Measurements from ENCODE around the gene TAC3. TPM values are rescaled to one million over a fixed set of nuclear protein-coding genes. Genes with fewer than 3 reads are reported as not detected.

The TAC3 gene
- total RNA-seq, 1 experiment from 2014 or later: not detected

- BruUV-seq (replicated peaks): no TSS peak
- ChIA-PET CTCF (no interaction called here), POLR2A (ENCODE audit: unreplicated experiment) (no interaction called here)
- no peaks in the 10 kb centered on the region for H3K27me3 ChIP-seq (ENCODE audit: low read length)
- no peaks in the 10 kb centered on the region for H4K20me1 ChIP-seq (ENCODE audit: low read length)
- ATAC-seq: no peak
- no peak overlapping the region for H3K4me2 ChIP-seq (ENCODE audit: low read length)
- no peak overlapping the region for H2AFZ ChIP-seq (ENCODE audit: low read length)
- H3K36me3 ChIP-seq (ENCODE audit: low read depth, low read length): 0 out of 2 replicates have a peak, but pooled peaks cover 3% of the 10 kb centered on the region
- DNase-seq: no peak
- no peak overlapping the region for H3K9ac ChIP-seq (ENCODE audit: low read length)
- TF ChIP-seq CTCF (conservative IDR thresholded peaks at IDR 0.05; ENCODE audit: low read depth, low read length): no peak
- no peak for TF ChIP-seq EZH2phosphoT487 (IDR thresholded peaks at IDR 0.05; ENCODE audit: borderline replicate concordance, low read length)
- no peak for TF ChIP-seq EZH2 (IDR thresholded peaks at IDR 0.05; ENCODE audit: low read length, unreplicated experiment)
- no peaks in the 10 kb centered on the region for H3K9me2 ChIP-seq (replicated peaks; ENCODE audit: low read length)
- H3K9me3 ChIP-seq (ENCODE audit: low read length): no peaks in the 10 kb centered on the region
- H3K79me2 ChIP-seq (ENCODE audit: low read length): 0 out of 2 replicates have a peak, but pooled peaks cover 9% of the 10 kb centered on the region
- H3F3A ChIP-seq (ENCODE audit: low read length, unreplicated experiment): no peaks in the 10 kb centered on the region
- no peak overlapping the region for H3K27ac ChIP-seq (ENCODE audit: low read length)
- no peak overlapping the region for H3K4me3 ChIP-seq (ENCODE audit: low read length)
- intact Hi-C loops (cut with micrococcal nuclease): no loop called here
- peaks cover 7% of the 10 kb centered on the region; the same call in 1 of the 2 replicates for H3K4me1 ChIP-seq (ENCODE audit: insufficient read depth, low read length)
These were observed 20.3 kb downstream of the TAC3 start for GRCh38 chr12:56995930-56996496.

GRCh38 chr12:56995201-56995929 lies 21.0 kb downstream of the TAC3 start:
- H3K36me3 ChIP-seq (ENCODE audit: low read depth, low read length): 0 out of 2 replicates have a peak, but pooled peaks cover 1% of the 10 kb centered on the region
- no peak overlapping the region for H3K4me3 ChIP-seq (ENCODE audit: low read length)
- no peaks in the 10 kb centered on the region for H4K20me1 ChIP-seq (ENCODE audit: low read length)
- H3K9me3 ChIP-seq (ENCODE audit: low read length): no peaks in the 10 kb centered on the region
- TF ChIP-seq EZH2 (IDR thresholded peaks at IDR 0.05; ENCODE audit: low read length, unreplicated experiment): no peak
- TF ChIP-seq EZH2phosphoT487 (IDR thresholded peaks at IDR 0.05; ENCODE audit: borderline replicate concordance, low read length): no peak
- TF ChIP-seq CTCF (conservative IDR thresholded peaks at IDR 0.05; ENCODE audit: low read depth, low read length): no peak
- ATAC-seq: no peak
- intact Hi-C loops (cut with micrococcal nuclease): no loop called here
- H3K79me2 ChIP-seq (ENCODE audit: low read length): 0 out of 2 replicates have a peak, but pooled peaks cover 5% of the 10 kb centered on the region
- H2AFZ ChIP-seq (ENCODE audit: low read length): no peak overlapping the region
- no peaks in the 10 kb centered on the region for H3K9me2 ChIP-seq (replicated peaks; ENCODE audit: low read length)
- no peaks in the 10 kb centered on the region for H3F3A ChIP-seq (ENCODE audit: low read length, unreplicated experiment)
- no peak overlapping the region for H3K27ac ChIP-seq (ENCODE audit: low read length)
- no TSS peak for BruUV-seq (replicated peaks)
- no peak for DNase-seq
- H3K27me3 ChIP-seq (ENCODE audit: low read length): no peaks in the 10 kb centered on the region
- ChIA-PET CTCF (no interaction called here), POLR2A (ENCODE audit: unreplicated experiment) (no interaction called here)
- H3K4me2 ChIP-seq (ENCODE audit: low read length): no peak overlapping the region
- H3K9ac ChIP-seq (ENCODE audit: low read length): no peak overlapping the region
- peaks cover 7% of the 10 kb centered on the region; the same call in 1 of the 2 replicates for H3K4me1 ChIP-seq (ENCODE audit: insufficient read depth, low read length)

GRCh38 chr12:56994231-56994746 lies 22.0 kb downstream of the TAC3 start:
- intact Hi-C loops (cut with micrococcal nuclease): no loop called here
- H3F3A ChIP-seq (ENCODE audit: low read length, unreplicated experiment): no peaks in the 10 kb centered on the region
- H3K79me2 ChIP-seq (ENCODE audit: low read length): no peaks in the 10 kb centered on the region
- no peaks in the 10 kb centered on the region for H4K20me1 ChIP-seq (ENCODE audit: low read length)
- no peak for TF ChIP-seq CTCF (conservative IDR thresholded peaks at IDR 0.05; ENCODE audit: low read depth, low read length)
- no peak for TF ChIP-seq EZH2phosphoT487 (IDR thresholded peaks at IDR 0.05; ENCODE audit: borderline replicate concordance, low read length)
- TF ChIP-seq EZH2 (IDR thresholded peaks at IDR 0.05; ENCODE audit: low read length, unreplicated experiment): no peak
- no peak for ATAC-seq
- H3K36me3 ChIP-seq (ENCODE audit: low read depth, low read length): no peaks in the 10 kb centered on the region
- no peak overlapping the region for H2AFZ ChIP-seq (ENCODE audit: low read length)
- H3K4me1 ChIP-seq (ENCODE audit: insufficient read depth, low read length): peaks cover 1% of the 10 kb centered on the region; the same call in 1 of the 2 replicates
- no peak overlapping the region for H3K27ac ChIP-seq (ENCODE audit: low read length)
- ChIA-PET POLR2A (ENCODE audit: unreplicated experiment) (no interaction called here), CTCF (no interaction called here)
- H3K27me3 ChIP-seq (ENCODE audit: low read length): no peaks in the 10 kb centered on the region
- H3K9me3 ChIP-seq (ENCODE audit: low read length): no peaks in the 10 kb centered on the region
- no peak overlapping the region for H3K4me3 ChIP-seq (ENCODE audit: low read length)
- BruUV-seq (replicated peaks): no TSS peak
- no peak overlapping the region for H3K9ac ChIP-seq (ENCODE audit: low read length)
- no peak for DNase-seq
- no peak overlapping the region for H3K4me2 ChIP-seq (ENCODE audit: low read length)
- H3K9me2 ChIP-seq (replicated peaks; ENCODE audit: low read length): no peaks in the 10 kb centered on the region
